Kidney epithelial cell (primary cell): ENCODE results near the gene VPS13D. TPM values are rescaled to one million over a fixed set of nuclear protein-coding genes. Genes with fewer than 3 reads are reported as not detected.
"Not testable (repeated sequence)": the region's sequence is repeated elsewhere in the genome, so short reads cannot be mapped to it uniquely, and the experiment has no call there.

ENCODE experiments used
- DNase-seq: peaks from one replicate; pipeline ENCODE4 v3.0.0-alpha.2; 2010; ENCODE audit warnings: low read depth
- H3K27me3 ChIP-seq: 2 replicates; pipeline ENCODE4 v1.6.0; 2011; ENCODE audit warnings: low read length; ENCODE audit not compliant: control insufficient read depth, insufficient read depth
- H3K36me3 ChIP-seq: 2 replicates; pipeline ENCODE4 v1.5.1; 2011; ENCODE audit warnings: low read length; ENCODE audit not compliant: control insufficient read depth, insufficient read depth
- H3K4me3 ChIP-seq: 2 replicates; pipeline ENCODE4 v1.5.1; 2011; ENCODE audit warnings: low read depth, mild to moderate bottlenecking, control low read depth, low read length
- total RNA-seq: library from RNA; depleted of rRNA; stranded (reverse); fragments of >200 nt; gene quantifications from 2 replicates; pipeline ENCODE4 v1.2.3, GENCODE V29; 2015
- TF ChIP-seq, protein P1 (sequence below): IDR thresholded peaks from 2 replicates; pipeline ENCODE4 v1.5.1; 2011; ENCODE audit warnings: mild to moderate bottlenecking, moderate library complexity, low read length, control low read depth, inconsistent platforms; ENCODE audit not compliant: insufficient read depth, poor library complexity, severe bottlenecking

The VPS13D gene
- total RNA-seq, 1 donor from 2014 or later = 22.2 TPM

DNA sequence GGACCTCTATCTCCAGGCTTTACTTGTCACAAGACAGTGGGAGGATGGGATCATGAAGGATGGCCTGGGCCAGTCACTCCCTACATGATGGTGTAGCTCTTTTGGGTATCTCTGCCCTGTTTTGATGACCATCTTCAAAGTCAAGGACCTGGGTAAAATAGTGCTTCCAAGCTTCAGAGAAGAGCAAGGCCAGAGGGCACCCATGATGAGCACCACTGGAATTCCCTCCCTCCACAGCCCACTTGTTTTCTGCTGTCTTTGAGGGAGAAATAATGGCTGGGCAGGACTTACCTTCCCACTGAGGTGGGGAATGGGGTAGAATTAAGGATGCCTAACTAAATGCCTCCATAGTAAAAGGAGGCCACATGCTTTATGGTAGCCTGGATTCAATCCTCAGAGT lies 222.4 kb downstream of the VPS13D start:
- no peaks in the 10 kb centered on the region for H3K27me3 ChIP-seq
- no peak overlapping the region for H3K4me3 ChIP-seq
- H3K36me3 ChIP-seq = no peaks in the 10 kb centered on the region
- TF ChIP-seq, protein P1, sequence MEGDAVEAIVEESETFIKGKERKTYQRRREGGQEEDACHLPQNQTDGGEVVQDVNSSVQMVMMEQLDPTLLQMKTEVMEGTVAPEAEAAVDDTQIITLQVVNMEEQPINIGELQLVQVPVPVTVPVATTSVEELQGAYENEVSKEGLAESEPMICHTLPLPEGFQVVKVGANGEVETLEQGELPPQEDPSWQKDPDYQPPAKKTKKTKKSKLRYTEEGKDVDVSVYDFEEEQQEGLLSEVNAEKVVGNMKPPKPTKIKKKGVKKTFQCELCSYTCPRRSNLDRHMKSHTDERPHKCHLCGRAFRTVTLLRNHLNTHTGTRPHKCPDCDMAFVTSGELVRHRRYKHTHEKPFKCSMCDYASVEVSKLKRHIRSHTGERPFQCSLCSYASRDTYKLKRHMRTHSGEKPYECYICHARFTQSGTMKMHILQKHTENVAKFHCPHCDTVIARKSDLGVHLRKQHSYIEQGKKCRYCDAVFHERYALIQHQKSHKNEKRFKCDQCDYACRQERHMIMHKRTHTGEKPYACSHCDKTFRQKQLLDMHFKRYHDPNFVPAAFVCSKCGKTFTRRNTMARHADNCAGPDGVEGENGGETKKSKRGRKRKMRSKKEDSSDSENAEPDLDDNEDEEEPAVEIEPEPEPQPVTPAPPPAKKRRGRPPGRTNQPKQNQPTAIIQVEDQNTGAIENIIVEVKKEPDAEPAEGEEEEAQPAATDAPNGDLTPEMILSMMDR = no peak
- DNase-seq = no peak

DNA sequence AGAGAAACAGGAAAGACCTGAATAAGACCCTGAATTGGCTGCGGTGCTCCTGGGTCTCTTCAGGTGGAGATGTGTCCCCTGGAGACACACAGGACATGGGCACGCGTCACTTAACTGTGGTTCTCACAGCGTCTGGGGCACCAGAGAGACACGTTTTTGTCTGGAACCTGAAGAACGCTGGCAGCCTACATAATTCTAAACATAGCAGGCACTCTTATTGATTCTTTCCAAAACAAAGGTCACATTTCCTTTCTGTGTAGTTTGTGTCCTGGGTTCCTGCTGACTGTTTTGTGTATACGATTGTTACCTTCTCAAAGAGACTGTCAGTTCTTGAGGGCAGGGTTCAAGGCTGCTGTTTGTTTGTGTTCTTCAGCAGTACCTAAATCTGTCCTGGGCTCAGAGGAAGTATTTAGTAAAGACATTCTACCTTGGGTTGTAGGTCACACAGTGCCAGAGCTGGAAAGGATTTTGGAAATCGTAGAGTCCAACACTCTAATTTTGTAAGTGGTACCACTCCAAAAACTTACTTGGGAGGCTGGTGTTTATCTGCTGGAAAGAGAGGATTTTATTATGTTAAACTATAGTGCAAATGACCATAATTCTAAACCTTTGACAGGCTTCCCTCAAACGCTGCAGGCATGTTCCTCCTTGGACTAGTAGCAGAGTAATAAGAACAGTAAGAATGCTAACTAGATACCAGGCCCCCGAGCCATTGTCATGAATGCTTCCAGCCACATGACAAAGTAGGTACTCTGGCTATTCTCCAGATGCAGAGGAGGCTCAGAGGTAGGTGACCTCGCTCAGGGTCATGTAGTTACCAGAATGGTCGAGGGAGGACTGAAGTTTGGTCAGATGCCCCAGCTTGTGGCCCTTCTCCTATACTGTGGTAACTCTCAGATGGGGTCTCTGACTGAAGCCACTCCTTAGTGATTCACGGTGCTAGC lies 223.8 kb downstream of the VPS13D start:
- no peak for DNase-seq
- Histone ChIP-seq H3K36me3 (no peaks in the 10 kb centered on the region), H3K27me3 (no peaks in the 10 kb centered on the region), H3K4me3 (no peak overlapping the region)
- TF ChIP-seq, protein P1 = no peak

DNA sequence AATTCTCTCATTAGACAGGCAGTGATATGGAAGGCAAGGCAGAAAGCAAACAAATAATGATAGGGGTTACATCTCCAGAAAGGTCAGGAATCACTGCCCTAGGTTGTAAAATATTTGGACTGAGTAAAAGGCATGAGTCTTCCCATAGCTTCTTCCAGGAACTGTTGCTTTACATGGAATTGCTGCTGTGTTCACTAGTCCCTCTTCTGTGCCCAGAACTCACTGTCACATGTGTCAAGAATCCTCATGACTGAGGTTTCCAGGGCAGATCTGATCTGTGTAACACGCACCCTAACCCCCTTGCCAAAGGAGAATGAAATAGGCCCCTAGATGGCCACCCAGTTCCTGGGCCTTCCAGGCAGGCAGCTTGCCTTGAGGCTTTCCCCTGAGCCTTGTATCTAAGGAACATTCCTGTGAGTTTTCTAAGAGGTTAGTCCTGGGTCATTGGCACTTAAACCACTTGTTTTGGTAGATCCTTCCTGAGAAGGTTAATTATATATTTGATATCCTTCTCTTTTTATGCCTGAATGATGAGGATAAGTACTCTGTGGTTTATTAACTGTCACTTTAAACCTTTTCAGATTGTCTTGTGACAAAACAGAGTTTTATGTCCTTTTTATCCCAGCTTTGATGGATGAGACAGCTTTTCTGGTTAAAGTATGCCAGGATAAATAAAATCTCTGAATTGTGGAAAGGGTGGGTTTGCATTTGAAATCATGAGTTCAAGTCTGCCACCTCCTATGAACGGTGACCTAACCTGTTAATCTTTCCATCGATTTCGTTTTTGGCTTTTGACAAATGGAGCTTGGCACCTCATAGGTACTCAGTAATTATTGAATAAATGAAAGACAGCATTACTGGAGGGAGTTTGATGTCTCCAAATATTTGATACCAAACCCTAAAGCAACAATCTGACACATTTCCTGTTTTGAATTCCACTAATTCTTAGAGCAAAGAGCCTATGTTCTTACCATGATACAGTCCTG lies 224.9 kb downstream of the VPS13D start:
- H3K27me3 ChIP-seq = no peaks in the 10 kb centered on the region
- H3K4me3 ChIP-seq = no peak overlapping the region
- no peaks in the 10 kb centered on the region for H3K36me3 ChIP-seq
- peak; percentile 76 for DNase-seq
- TF ChIP-seq, protein P1 = peak; percentile 9

DNA sequence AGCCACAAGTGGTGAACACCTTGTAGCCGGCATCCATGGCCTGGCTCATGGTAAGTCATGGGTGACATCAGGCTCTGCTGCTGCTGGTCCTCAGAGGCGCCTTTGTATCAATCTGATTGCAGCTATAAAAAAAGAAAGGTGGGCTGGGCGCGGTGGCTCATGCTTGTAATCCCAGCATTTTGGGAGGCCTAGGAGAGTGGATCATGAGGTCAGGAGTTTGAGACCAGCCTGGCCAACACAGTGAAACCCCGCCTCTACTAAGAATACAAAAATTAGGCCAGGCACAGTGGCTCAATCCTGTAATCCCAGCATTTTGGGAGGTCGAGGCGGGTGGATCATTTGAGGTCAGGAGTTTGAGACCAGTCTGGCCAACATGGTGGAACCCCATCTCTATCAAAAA lies 226.3 kb downstream of the VPS13D start:
- H3K27me3 ChIP-seq, H3K4me3 ChIP-seq, DNase-seq, H3K36me3 ChIP-seq: not testable (repeated sequence)

DNA sequence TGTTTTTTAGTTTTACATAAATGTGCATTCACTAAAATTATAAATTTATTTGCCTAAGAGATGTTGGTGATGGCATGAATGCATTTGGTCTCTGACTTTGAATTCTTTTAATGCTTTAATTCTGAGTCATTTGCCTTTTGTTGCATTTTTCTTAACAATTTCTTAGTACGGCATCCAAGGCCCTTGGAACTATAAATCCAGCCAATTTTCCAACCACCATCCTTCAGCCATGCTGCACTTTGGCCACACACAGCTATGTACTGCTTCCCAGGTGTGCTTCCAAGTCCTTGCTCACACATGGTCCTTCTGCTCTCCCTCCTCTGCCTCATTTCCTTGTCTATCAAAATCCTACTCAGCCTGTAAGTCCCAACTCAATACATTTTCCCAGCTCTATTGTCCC lies 227.1 kb downstream of the VPS13D start:
- TF ChIP-seq, protein P1 = no peak
- no peaks in the 10 kb centered on the region for H3K36me3 ChIP-seq
- DNase-seq = no peak
- H3K4me3 ChIP-seq = no peak overlapping the region
- H3K27me3 ChIP-seq = no peaks in the 10 kb centered on the region

DNA sequence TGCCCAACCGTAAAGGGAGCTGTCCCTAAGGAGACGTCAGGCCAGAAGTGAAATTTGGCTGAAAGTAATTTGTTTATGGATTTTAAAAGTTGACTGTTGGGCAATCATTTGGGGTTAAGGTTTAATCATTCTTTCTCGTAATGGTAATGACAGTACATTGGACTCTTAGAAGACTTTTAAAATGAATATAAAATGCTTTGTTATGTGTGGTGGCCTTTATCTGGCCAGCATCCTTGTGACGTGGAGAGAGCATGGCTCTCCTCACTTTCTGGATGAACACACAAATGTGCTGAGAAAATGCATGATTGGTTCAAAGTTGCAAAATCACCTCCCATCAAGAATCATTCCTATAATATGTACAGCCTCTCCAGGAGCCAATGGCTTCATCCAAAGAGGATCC lies 227.9 kb downstream of the VPS13D start:
- H3K27me3 ChIP-seq = no peaks in the 10 kb centered on the region
- no peaks in the 10 kb centered on the region for H3K36me3 ChIP-seq
- no peak for DNase-seq
- H3K4me3 ChIP-seq = no peak overlapping the region
- TF ChIP-seq, protein P1 = no peak
